AG10803 (cell line): ENCODE measurements around the gene EFS.

Experiments
- DNase-seq: peaks from one replicate; pipeline ENCODE4 v3.0.0; 2010; ENCODE audit warnings: low read depth
- H3K4me3 ChIP-seq: 2 replicates; pipeline ENCODE4 v1.5.1; 2011; ENCODE audit warnings: mild to moderate bottlenecking, low read length, control low read depth
- CTCF ChIP-seq: conservative IDR thresholded peaks from 2 replicates; pipeline ENCODE4 v1.5.1; 2011; ENCODE audit warnings: mild to moderate bottlenecking, low read length, control low read depth, inconsistent platforms

Gene EFS

GRCh38 chr14:23319746-23320583 lies 45.0 kb downstream of the EFS start:
- peak overlapping the region; percentile 56 for H3K4me3 ChIP-seq
- no peak for DNase-seq
- TF ChIP-seq CTCF = no peak

- no peak for TF ChIP-seq CTCF
- no peak overlapping the region for H3K4me3 ChIP-seq
- DNase-seq = no peak
These were observed 48.7 kb downstream of the EFS start for GRCh38 chr14:23316300-23316699.

GRCh38 chr14:23310546-23310945 lies 54.4 kb downstream of the EFS start:
- no peak overlapping the region for H3K4me3 ChIP-seq
- DNase-seq = no peak
- no peak for TF ChIP-seq CTCF

GRCh38 chr14:23308721-23309445 lies 56.1 kb downstream of the EFS start:
- no peak for TF ChIP-seq CTCF
- DNase-seq = no peak
- H3K4me3 ChIP-seq = peak overlapping the region; percentile 95

- TF ChIP-seq CTCF = no peak
- peak overlapping the region; percentile 95 for H3K4me3 ChIP-seq
- DNase-seq = no peak
These were observed 57.0 kb downstream of the EFS start for GRCh38 chr14:23307687-23308644.

GRCh38 chr14:23307146-23307530 lies 57.8 kb downstream of the EFS start:
- no peak for DNase-seq
- no peak for TF ChIP-seq CTCF
- H3K4me3 ChIP-seq = peak overlapping the region; percentile 95
